ENCODE data around the gene ZBTB16. TPM values are rescaled to one million over a fixed set of nuclear protein-coding genes. Genes with fewer than 3 reads are reported as not detected.

ZBTB16 gene
- total and polyA plus RNA-seq, 2 experiments from 2014 or later, result 0.29 to 1.4 TPM

- TF ChIP-seq CTCF (conservative IDR thresholded peaks at IDR 0.05; ENCODE audit: low read depth in 2 of 2) (no peak), ZNF331 (CRISPR knock-in tag; IDR thresholded peaks at IDR 0.05; ENCODE audit: low read depth) (no peak), EZH2 (IDR thresholded peaks at IDR 0.05; ENCODE audit: low read depth, unreplicated experiment) (no peak), ZNF462 (CRISPR knock-in tag; IDR thresholded peaks at IDR 0.05) (no peak), POLR2AphosphoS5 (IDR thresholded peaks at IDR 0.05; ENCODE audit: low read depth) (no peak), EZH2phosphoT487 (IDR thresholded peaks at IDR 0.05; ENCODE audit: unreplicated experiment) (no peak)
These were observed 77.5 kb downstream of the ZBTB16 start (continued) for GRCh38 chr11:114136686-114137640.

Data from GM23338 (cell line).